ENCODE measurements around the gene IL9R.
"Not testable (repeated sequence)": the region's sequence is repeated elsewhere in the genome, so short reads cannot be mapped to it uniquely, and the experiment has no call there.

The IL9R gene

GRCh38 chrX:156030474-156030873 is 33.0 kb downstream of the IL9R start:
- DNase-seq (ENCODE audit: low spot score): not testable (repeated sequence)

All from GM03348 (cell line).